ENCODE data around the gene HAPSTR1. TPM values are rescaled to one million over a fixed set of nuclear protein-coding genes. Genes with fewer than 3 reads are reported as not detected.

Gene HAPSTR1
- total and polyA plus RNA-seq, 2 of the 8 experiments (the other 6 are each of a cell fraction or from before 2014, with no cell fraction given) = 11.9 to 66.1 TPM

- H3K27me3 ChIP-seq (replicated peaks in 1 of 4; ENCODE audit: control insufficient read depth in 3 of 4, extremely low read depth in 1 of 4, insufficient read depth in 3 of 4, low read length in 3 of 4) = no peaks in the 10 kb centered on the region
- no peak overlapping the region for H3K14ac ChIP-seq (ENCODE audit: insufficient read length)
- FAIRE-seq (no peak), DNase-seq (ENCODE audit: low read depth in 1 of 2, low spot score in 2 of 2) (no peak)
- no peak overlapping the region for H3K9ac ChIP-seq (replicated peaks in 1 of 4; ENCODE audit: extremely low read depth in 1 of 4, low read depth in 3 of 4, low read length in 3 of 4)
- H3K4ac ChIP-seq (replicated peaks; ENCODE audit: insufficient read length, low read depth, low read length) = no peak overlapping the region
- H4K5ac ChIP-seq (ENCODE audit: insufficient read length, low read depth, low read length) = no peak overlapping the region
- H3K9me3 ChIP-seq (ENCODE audit: insufficient read depth in 2 of 2, low read depth in 1 of 2, low read length in 1 of 2) = no peaks in the 10 kb centered on the region; a peak in 1 of 4 replicates
- H3K36me3 ChIP-seq (ENCODE audit: control insufficient read depth in 2 of 4, insufficient read depth in 4 of 4, low read length in 3 of 4) = no peaks in the 10 kb centered on the region
- H4K8ac ChIP-seq (ENCODE audit: extremely low read depth, insufficient read depth, low read length) = no peak overlapping the region
- no peak overlapping the region for H3K4me3 ChIP-seq (ENCODE audit: extremely low read depth in 1 of 4, insufficient read depth in 2 of 4, low read depth in 3 of 4, low read length in 4 of 4)
- no peak overlapping the region for H2AK5ac ChIP-seq (ENCODE audit: low read depth, low read length)
- H2BK15ac ChIP-seq (ENCODE audit: low read length) = no peak overlapping the region
- POLR2A ChIA-PET (ENCODE audit: partially characterized antibody) = interaction anchor here (1.7 kb wide), 1 partner anchor 36 kb away, joined by 6 read pairs; the partner anchor contains the start of gene HAPSTR1
- H2BK12ac ChIP-seq (ENCODE audit: low read depth, low read length) = no peak overlapping the region
- H2BK20ac ChIP-seq (ENCODE audit: low read length) = no peak overlapping the region
- H3K23me2 ChIP-seq (ENCODE audit: low read depth, low read length) = no peaks in the 10 kb centered on the region
- no peak overlapping the region for H3K56ac ChIP-seq (replicated peaks; ENCODE audit: insufficient read length, low read depth, low read length)
- H4K20me1 ChIP-seq (replicated peaks in 1 of 2; ENCODE audit: control insufficient read depth in 1 of 2, insufficient read depth in 2 of 2, low read length in 2 of 2) = no peaks in the 10 kb centered on the region
- no peaks in the 10 kb centered on the region for H3K79me1 ChIP-seq (ENCODE audit: low read depth, low read length)
- H3K23ac ChIP-seq (ENCODE audit: insufficient read length) = no peak overlapping the region
- no peak overlapping the region for H3K27ac ChIP-seq (ENCODE audit: low read depth, low read length)
- CTCF ChIA-PET (ENCODE audit: partially characterized antibody) = no interaction called here
- WGBS, 2 experiments (ENCODE audit: extremely low coverage in 1 of 2, insufficient coverage in 1 of 2, insufficient read length in 1 of 2, insufficient replicate concordance in 2 of 2, low coverage in 1 of 2, low lambda C conversion rate in 2 of 2, missing lambda C conversion rate in 1 of 2) = 89% methylated on average over 9 of the region's 9 CpGs; no CpG with 5 or more reads in 1 of the 2 experiments
- H2BK120ac ChIP-seq (replicated peaks; ENCODE audit: low read depth, low read length) = no peak overlapping the region
- no peak overlapping the region for H3K4me2 ChIP-seq (ENCODE audit: insufficient read depth in 1 of 2, low read depth in 2 of 2, low read length in 2 of 2)
- H4K91ac ChIP-seq (replicated peaks; ENCODE audit: insufficient read length, low read length) = no peak overlapping the region
- no peak overlapping the region for H2BK5ac ChIP-seq (ENCODE audit: low read depth, low read length)
- H2AFZ ChIP-seq (ENCODE audit: low read length) = no peak overlapping the region
- H3K18ac ChIP-seq (ENCODE audit: extremely low read depth, low read length) = no peak overlapping the region
- H3K79me2 ChIP-seq (ENCODE audit: control insufficient read depth in 1 of 2, insufficient read depth in 2 of 2, low read length in 2 of 2) = no peaks in the 10 kb centered on the region
- peaks cover 0 to 3% (median 0%) of the 10 kb centered on the region in 4 experiments; a peak in 1 of 7 replicates for H3K4me1 ChIP-seq (replicated peaks in 1 of 4; ENCODE audit: control insufficient read depth in 3 of 4, insufficient read depth in 4 of 4, low read length in 3 of 4)
- TF ChIP-seq RBBP5 (IDR thresholded peaks at IDR 0.05; ENCODE audit: borderline replicate concordance, low read depth, low read length) (no peak), SP4 (IDR thresholded peaks at IDR 0.05; ENCODE audit: low read length) (no peak), SAP30 (IDR thresholded peaks at IDR 0.05; ENCODE audit: insufficient read depth, insufficient replicate concordance, low read length) (no peak), PHF8 (conservative IDR thresholded peaks at IDR 0.05; ENCODE audit: low read depth, low read length) (no peak), RNF2 (IDR thresholded peaks at IDR 0.05; ENCODE audit: borderline replicate concordance, low read depth, low read length, missing control alignments, poor library complexity, severe bottlenecking) (no peak), USF2 (IDR thresholded peaks at IDR 0.05; ENCODE audit: low read length) (no peak), CBX5 (IDR thresholded peaks at IDR 0.05; ENCODE audit: low read depth, low read length) (no peak), SIRT6 (IDR thresholded peaks at IDR 0.05; ENCODE audit: low read length) (no peak), SUZ12 (IDR thresholded peaks at IDR 0.05; ENCODE audit: low read length) (no peak), TCF12 (IDR thresholded peaks at IDR 0.05; ENCODE audit: low read depth, low read length) (no peak), YY1 (IDR thresholded peaks at IDR 0.05; ENCODE audit: low read depth, low read length) (no peak), CREB1 (IDR thresholded peaks at IDR 0.05) (no peak)
These were observed 35.4 kb upstream of the HAPSTR1 start for GRCh38 chr16:9056061-9056460.

All from H1 (cell line).